Measurements from ENCODE around the gene TCN2.
"Not testable (repeated sequence)": the region's sequence is repeated elsewhere in the genome, so short reads cannot be mapped to it uniquely, and the experiment has no call there.

The TCN2 gene

DNA sequence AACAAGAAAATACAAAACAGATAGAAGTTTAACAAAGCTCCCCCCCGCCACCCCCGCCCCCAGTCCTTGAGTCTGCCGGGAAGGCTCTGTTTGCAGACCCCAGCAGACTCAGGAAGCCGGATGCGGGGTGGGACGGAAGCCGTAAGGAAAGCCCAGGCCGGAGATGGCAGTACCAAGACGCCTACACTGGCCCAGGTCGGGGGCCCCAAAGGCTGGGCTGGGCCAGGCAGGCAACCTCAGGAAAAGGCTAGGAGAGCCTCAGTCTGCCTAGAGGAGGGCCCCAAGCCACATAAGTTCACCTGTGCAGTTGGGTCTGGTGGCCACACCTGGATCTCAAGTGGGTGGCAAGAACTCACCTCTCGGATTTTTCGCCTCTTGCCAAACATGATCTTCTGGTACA lies 28.5 kb upstream of the TCN2 start:
- no peak for DNase-seq (ENCODE audit: low read depth)

- DNase-seq (ENCODE audit: low read depth): no peak
These were observed 26.1 kb upstream of the TCN2 start for GRCh38 chr22:30580896-30581295.

DNA sequence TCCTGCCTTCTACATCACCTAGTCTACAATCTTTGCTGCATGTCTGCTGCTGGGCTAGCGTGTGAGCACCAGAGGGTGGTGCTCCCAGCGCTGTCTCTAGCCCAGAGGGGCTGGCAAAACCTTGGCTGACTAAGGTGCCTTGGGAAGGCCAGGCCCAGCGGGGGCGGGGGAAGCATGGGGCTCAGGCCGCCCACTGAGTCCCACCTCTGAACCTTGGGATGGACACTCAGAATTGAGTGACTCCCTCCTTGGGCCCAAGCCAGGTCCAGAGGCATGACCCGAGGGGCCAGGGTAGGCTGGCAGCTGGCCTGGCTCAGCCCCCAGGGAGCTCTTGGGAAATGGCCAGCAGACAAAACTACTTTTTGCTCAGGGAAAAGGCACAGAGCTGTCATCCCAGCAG lies 24.9 kb upstream of the TCN2 start:
- no peak for DNase-seq (ENCODE audit: low read depth)

DNA sequence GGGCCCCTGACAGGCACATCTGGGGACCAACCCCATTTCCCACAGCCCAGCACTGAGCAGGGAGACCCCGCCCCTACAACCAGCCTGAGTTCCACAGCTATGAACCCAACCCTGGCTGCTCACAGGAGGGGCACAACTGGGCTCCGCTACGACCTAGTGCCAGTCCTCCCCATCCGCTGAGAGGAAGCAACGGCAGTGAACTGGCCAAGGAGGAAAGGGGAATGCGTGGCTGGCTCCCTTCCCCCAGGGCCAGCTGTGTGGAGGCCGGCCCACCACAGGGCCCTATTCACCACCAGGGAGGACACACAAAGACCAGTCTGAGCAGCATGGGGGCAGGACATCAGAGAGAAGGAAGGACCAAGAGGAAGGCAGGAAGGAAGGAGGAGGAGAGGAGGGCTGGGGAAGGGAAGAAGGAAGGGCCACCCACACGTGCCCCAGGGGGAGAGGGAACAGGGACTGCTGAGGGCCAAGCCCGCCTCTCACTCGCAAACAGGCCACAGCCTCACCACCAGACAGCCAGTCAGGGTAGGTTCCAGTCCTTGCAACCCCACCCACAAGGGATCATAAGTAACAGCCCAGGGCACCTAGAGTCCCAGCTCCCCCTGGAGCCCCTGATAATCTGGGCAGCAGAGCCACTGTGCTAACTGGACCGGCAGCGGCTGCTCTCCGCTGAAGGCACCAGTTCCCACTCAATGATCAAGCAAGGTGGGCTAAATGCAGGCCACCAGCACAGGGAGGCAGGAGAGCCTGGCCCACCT lies 24.0 kb upstream of the TCN2 start:
- no peak for DNase-seq (ENCODE audit: low read depth)

- DNase-seq (ENCODE audit: low read depth): no peak
These were observed 22.5 kb upstream of the TCN2 start for GRCh38 chr22:30584441-30584840.

DNA sequence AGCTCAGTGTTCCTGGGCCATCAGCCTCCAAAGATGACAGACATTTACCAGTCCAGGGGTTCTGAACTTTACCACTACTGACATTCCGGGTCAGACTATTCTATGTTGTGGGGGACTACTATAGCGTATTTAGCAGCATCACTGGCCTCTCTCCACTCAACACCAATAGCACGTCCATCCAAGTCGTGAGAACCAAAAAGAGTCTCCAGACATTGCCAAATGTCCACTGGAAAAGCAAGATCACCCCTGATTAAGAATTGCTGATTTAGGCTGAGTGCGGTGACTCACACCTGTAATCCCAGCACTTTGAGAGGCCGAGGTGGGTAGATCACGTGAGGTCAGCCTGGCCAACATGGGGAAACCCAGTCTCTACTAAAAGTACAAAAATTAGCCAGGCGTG lies 20.6 kb upstream of the TCN2 start:
- no peak for DNase-seq (ENCODE audit: low read depth)

- DNase-seq (ENCODE audit: low read depth): no peak
These were observed 15.8 kb upstream of the TCN2 start for GRCh38 chr22:30591191-30591587.

DNA sequence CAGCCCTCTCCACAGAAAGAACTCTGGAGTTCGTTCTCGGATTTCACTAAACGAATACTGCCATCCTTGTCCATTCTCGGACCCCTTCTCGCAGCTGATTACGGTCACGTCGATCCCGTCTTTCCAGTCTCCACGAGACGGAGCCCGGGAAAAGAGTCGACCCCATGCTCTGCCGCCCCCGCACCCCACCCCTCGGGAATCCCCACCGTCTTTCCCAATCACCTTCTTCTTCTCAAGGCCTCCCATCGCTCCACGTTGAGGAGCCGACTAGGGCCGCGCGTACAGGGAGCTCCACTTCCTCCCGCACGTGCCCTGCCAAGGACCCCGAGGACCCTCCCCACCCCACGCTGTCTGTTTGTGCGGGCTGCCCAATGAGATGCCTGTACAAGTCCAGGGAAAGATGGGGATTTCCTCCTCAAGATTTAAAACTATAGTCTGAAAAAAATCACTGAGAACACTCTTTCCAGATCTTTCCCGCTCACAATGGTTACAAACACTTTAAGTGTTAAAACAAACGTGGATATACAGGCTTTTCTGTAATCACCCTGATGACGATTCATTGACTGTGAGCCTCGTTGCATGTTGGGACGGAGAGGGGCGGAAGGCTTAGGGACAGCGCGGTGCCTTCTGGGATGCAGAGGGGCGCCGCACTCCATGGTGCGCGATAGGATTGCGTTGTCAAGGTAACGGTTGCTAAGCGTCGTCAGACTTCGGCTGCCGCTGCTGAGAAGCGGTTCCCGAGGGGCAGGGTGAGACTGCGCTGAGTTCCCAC lies 15.2 kb upstream of the TCN2 start, which contains the start of gene PES1:
Gene PES1, minus strand, starts transcription at position 323 of the 772 bp plus-strand sequence. Its CDS starts 77 bp downstream, at position 246.
- peak; percentile 88 for DNase-seq (ENCODE audit: low read depth)

DNA sequence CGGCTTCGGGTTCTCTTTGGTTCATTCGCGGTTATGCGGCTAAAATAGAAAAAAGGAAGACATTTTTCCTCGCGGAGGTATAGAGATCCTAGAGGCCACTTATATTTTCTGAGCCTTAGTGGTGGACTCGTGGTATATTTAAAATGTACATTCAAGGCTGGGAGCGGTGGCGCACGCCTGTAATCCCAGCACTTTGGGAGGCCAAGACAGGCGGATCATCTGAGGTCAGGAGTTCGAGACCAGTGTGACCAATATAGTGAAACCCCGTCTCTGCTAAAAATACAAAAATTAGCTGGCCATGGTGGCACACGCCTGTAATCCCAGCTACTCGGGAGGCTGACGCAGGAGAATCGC lies 14.6 kb upstream of the TCN2 start:
- not testable (repeated sequence) for DNase-seq (ENCODE audit: low read depth)

DNA sequence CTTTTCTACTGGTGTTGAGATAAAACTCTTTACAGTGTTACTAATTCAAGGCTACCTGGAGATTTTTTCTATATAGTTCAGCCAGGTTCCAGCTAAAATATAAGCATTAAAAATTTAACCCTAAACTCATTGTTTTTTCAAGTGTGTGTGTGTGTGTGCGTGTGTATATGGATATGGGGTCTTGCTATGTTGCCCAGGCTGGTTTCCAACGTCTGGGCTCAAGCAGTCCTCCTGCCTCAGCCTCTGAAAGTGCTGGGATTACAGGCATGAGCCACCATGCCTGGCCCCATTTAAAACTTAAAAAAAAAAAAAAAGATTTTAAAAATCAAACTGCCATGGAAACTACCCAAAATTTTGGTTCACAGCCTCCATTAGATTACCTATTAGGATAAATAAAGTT lies 10.8 kb upstream of the TCN2 start:
- DNase-seq (ENCODE audit: low read depth): no peak

- DNase-seq (ENCODE audit: low read depth): no peak
These were observed 10.1 kb upstream of the TCN2 start for GRCh38 chr22:30596886-30597285.

- DNase-seq (ENCODE audit: low read depth): no peak
These were observed 8.0 kb upstream of the TCN2 start for GRCh38 chr22:30598986-30599385.

GRCh38 chr22:30600921-30601320 lies 6.1 kb upstream of the TCN2 start:
- no peak for DNase-seq (ENCODE audit: low read depth)

GRCh38 chr22:30601464-30601863 lies 5.5 kb upstream of the TCN2 start:
- no peak for DNase-seq (ENCODE audit: low read depth)

GRCh38 chr22:30602049-30602448 lies 4.9 kb upstream of the TCN2 start:
- DNase-seq (ENCODE audit: low read depth): no peak

DNA sequence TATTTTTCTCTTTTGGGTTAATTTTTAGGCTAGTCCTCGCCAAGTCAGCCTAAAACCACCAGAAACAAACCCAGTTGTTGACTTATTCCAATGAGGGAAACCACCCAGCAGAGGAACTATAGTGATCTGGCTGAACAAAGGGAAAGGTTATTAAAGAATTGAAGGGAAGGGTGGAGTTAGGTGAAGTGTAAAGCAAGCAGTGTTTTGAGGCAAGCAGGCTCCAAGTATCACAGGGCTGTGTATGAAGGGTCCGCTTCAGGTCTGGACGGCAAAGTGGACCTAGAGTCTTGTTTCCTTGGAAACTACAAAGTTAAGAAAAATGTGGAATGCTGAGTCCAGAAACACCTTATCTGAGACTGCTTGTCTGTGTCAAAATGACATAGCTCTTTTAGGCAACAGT lies 3.2 kb upstream of the TCN2 start:
- no peak for DNase-seq (ENCODE audit: low read depth)

DNA sequence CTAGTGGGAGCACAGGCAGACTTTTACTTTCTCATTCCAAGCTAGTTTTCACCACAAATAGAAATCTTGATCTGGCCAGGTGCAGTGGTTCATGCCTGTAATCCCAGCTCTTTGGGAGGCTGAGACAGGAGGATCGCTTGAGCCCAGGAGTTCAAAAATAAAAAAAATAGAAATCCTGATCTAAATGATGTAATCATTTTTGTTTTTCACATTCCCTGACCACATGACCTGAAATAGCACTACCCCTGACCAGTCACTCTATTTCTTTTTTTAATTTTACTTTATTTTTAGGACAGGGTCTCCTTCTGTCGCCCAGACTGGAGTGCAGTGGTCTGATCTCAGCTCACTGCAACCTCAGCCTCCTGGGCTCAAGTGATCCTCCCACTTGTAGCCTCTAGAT lies 2.3 kb upstream of the TCN2 start:
- DNase-seq (ENCODE audit: low read depth): no peak

- DNase-seq (ENCODE audit: low read depth): no peak
These were observed 1.4 kb upstream of the TCN2 start for GRCh38 chr22:30605449-30606110.

- no peak for DNase-seq (ENCODE audit: low read depth)
These were observed 441 bp downstream of the TCN2 start for GRCh38 chr22:30607300-30607930.

- no peak for DNase-seq (ENCODE audit: low read depth)
These were observed 965 bp downstream of the TCN2 start for GRCh38 chr22:30607939-30608338.

- no peak for DNase-seq (ENCODE audit: low read depth)
These were observed 2.5 kb downstream of the TCN2 start for GRCh38 chr22:30609260-30610185.

DNA sequence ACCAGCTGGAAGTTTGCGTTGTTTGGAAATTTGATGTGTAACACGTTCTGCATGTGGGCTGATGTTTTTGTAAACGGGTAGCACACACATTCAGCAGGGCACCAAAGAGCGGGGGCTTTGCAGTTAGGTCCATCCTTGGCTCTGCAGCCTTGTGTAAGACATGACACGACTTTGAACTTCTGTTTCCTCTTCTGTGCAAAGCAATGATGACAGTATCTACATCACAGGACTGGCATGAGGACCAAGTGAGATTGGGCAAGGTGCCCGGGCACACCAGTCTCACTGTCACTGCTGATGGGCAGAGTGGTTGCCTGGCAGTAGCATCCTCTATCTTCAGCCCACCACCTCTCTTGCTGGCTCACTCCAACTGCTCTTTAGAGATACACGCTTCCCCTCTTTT lies 3.3 kb downstream of the TCN2 start:
- no peak for DNase-seq (ENCODE audit: low read depth)
